Testis (tissue), 2 donors: ENCODE measurements around the gene CYBA.

Experiments used
- POLR2A ChIP-seq: fragments of 450-650 bp; IDR thresholded peaks from one replicate; pipeline ENCODE4 v1.6.1; 2017; ENCODE audit warnings: antibody characterized with exemption, mild to moderate bottlenecking, moderate library complexity
- TF ChIP-seq, protein P1 (sequence below), 3 experiments: fragments of 450-650 bp in 2 of 3; fragments of 200-600 bp in 1 of 3; sonication (generic) in 1 of 3; IDR thresholded peaks; one replicate each; pipeline ENCODE4 v1.5.1; 2016 to 2019; ENCODE audit warnings: antibody characterized with exemption in 3 of 3, mild to moderate bottlenecking in 2 of 3, moderate library complexity in 1 of 3

DNA sequence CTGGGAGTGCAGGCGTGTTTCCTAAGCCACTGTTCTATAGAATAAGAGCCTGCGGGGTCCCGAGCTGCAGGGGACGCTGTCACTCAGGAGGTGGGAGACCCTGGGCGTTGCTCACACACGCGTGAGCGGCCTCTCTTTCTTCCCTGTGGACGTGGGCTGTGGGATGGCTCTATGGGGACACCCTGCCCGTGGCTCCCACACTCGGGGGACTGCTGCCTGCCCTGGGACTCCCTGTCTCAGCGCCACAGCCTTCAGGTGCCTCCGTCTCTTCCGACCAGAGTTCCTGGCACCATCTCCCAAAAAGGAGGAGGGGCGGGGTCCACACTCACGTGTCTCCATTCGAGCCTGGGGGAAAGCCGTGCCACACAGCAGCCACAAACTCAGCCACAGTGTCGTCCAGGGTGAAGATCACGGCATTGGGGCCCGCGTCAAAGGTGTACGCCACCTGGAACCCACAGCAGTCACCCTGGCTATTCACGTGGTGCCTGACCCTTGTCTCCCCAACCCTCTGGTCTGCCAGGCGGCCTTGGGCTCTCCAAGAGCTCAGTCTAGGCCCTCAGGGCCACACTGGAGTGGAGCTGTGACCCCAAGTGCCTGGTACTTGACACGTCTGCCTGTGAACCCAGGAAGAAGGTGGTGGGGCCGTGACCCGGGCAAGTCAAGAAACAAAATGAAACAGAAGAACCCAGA lies 3.7 kb upstream of the CYBA start:
- TF ChIP-seq, protein P1, sequence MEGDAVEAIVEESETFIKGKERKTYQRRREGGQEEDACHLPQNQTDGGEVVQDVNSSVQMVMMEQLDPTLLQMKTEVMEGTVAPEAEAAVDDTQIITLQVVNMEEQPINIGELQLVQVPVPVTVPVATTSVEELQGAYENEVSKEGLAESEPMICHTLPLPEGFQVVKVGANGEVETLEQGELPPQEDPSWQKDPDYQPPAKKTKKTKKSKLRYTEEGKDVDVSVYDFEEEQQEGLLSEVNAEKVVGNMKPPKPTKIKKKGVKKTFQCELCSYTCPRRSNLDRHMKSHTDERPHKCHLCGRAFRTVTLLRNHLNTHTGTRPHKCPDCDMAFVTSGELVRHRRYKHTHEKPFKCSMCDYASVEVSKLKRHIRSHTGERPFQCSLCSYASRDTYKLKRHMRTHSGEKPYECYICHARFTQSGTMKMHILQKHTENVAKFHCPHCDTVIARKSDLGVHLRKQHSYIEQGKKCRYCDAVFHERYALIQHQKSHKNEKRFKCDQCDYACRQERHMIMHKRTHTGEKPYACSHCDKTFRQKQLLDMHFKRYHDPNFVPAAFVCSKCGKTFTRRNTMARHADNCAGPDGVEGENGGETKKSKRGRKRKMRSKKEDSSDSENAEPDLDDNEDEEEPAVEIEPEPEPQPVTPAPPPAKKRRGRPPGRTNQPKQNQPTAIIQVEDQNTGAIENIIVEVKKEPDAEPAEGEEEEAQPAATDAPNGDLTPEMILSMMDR (IDR thresholded peaks at IDR 0.05): no peak
- TF ChIP-seq POLR2A: no peak
